K562 (cell line): ENCODE data around the gene ARHGAP42. TPM values are rescaled to one million over a fixed set of nuclear protein-coding genes. Genes with fewer than 3 reads are reported as not detected.

Experiments
- CTBP1 ChIP-seq: fragments of 450-650 bp; IDR thresholded peaks from 2 replicates; pipeline ENCODE4 v1.6.1; 2016; ENCODE audit warnings: borderline replicate concordance
- CUX1 ChIP-seq: fragments of 200-800 bp; sonication (Bioruptor generic); IDR thresholded peaks from 2 replicates; pipeline ENCODE4 v1.6.1; 2016; ENCODE audit warnings: missing genetic modification characterization, missing compliant biosample characterization
- EHMT2 ChIP-seq: fragments of 450-650 bp; IDR thresholded peaks from 2 replicates; pipeline ENCODE4 v1.6.1; 2018; ENCODE audit warnings: antibody characterized with exemption
- EZH2 ChIP-seq: IDR thresholded peaks from 2 replicates; pipeline ENCODE4 v1.6.1; 2012; ENCODE audit warnings: low read depth, mild to moderate bottlenecking, inconsistent platforms, low read length, borderline replicate concordance
- GTF2A2 ChIP-seq: IDR thresholded peaks from 2 replicates; pipeline ENCODE4 v1.6.1; 2016; ENCODE audit warnings: mild to moderate bottlenecking, missing genetic modification characterization, missing compliant biosample characterization
- JUND ChIP-seq, 2 experiments: IDR thresholded peaks; 2 replicates in 1 of 2; 3 replicates in 1 of 2; pipeline ENCODE4 v1.6.1; 2011; ENCODE audit warnings: borderline replicate concordance in 2 of 2, low read depth in 2 of 2, low read length in 2 of 2, improper control_type of control experiment in 1 of 2, missing biosample characterization in 1 of 2, missing genetic modification characterization in 1 of 2, missing genetic modification reagents in 1 of 2
- LARP7 ChIP-seq: fragments of 450-650 bp; IDR thresholded peaks from 2 replicates; pipeline ENCODE4 v1.6.1; 2016
- POU5F1 ChIP-seq: fragments of 150-350 bp; IDR thresholded peaks from 2 replicates; pipeline ENCODE4 v1.6.1; 2014; ENCODE audit warnings: borderline replicate concordance, low read length, low read depth, mild to moderate bottlenecking; ENCODE audit not compliant: partially characterized antibody
- RBM17 ChIP-seq: fragments of 200-400 bp; formaldehyde crosslinking; IDR thresholded peaks from 2 replicates; pipeline ENCODE4 v1.6.1; 2017; ENCODE audit warnings: low read depth, mild to moderate bottlenecking, low read length, borderline replicate concordance
- RCOR1 ChIP-seq, 2 experiments: IDR thresholded peaks; 2 replicates each; pipeline ENCODE4 v1.6.1; 2012; ENCODE audit warnings: low read depth in 2 of 2, low read length in 2 of 2, borderline replicate concordance in 1 of 2, improper control_type of control experiment in 1 of 2
- RNF2 ChIP-seq: sonication (generic); IDR thresholded peaks from 2 replicates; pipeline ENCODE4 v1.6.1; 2016
- SMARCA4 ChIP-seq: fragments of 450-650 bp; IDR thresholded peaks from 2 replicates; pipeline ENCODE4 v1.6.1; 2016
- polyA plus RNA-seq, 8 experiments: library from polyadenylated mRNA; depleted of rRNA in 4 of 8; stranded (reverse) in 5 of 8; unstranded in 3 of 8; fragments of >200 nt; fragmentation: Nextera tagmentation in 2 of 8; fragmentation: Illumina TruSeq in 1 of 8; extraction: Ambion mirVana in 2 of 8; extraction: Trizol in 1 of 8; gene quantifications; 2 replicates each; pipeline versions ENCODE4 v1.2.1 to v1.2.3, GENCODE V29; 2011 to 2014; ENCODE audit warnings: inconsistent platforms in 1 of 8, missing spikeins in 1 of 8
- total RNA-seq, 7 experiments: library from RNA; depleted of rRNA in 6 of 7; stranded (reverse); fragments of >200 nt in 6 of 7; fragmentation: Illumina TruSeq in 2 of 7; extraction: Trizol in 2 of 7; gene quantifications; 2 replicates each; pipeline versions ENCODE4 v1.2.1 to v1.2.3, GENCODE V29; 2011 to 2021; ENCODE audit warnings: low replicate concordance in 1 of 7
- TF ChIP-seq, protein P1 (sequence below): sonication (generic); formaldehyde crosslinking; IDR thresholded peaks from 2 replicates; pipeline ENCODE4 v1.8.1; 2022; ENCODE audit warnings: missing genetic modification reagents
- TF ChIP-seq, protein P2 (sequence below): fragments of 450-650 bp; IDR thresholded peaks from 2 replicates; pipeline ENCODE4 v1.6.1; 2018; ENCODE audit not compliant: partially characterized antibody

ARHGAP42 gene
- total and polyA plus RNA-seq, 9 of the 15 experiments (the other 6 are each of a cell fraction or from before 2014, with no cell fraction given), result 0.95 to 6.1 (median 2.4) TPM

DNA sequence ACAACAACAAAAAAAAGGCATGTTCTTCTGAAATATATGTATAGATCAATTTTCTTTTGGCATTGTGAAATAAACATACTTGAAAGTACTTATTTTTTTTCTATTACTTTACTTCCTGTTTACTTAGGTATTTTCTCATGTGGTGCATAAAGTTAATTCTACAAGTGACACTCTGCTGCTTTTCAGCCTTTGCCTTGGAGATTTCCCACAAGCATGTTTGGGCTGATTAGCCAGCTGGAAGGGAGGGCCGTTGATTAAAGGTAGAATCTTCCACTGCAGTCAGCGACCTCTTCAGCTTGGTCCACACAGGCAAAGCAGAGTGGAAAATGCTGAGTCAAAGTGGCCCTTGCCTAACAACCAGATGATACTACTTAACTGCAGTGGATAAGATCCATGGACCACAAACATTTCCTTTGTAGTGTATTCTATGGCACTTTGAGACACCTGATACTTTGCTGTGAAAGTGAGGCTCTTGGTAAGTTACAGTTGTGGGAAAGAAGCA, 176.0 kb downstream of the ARHGAP42 start (continued):
- TF ChIP-seq CUX1 (no peak), RCOR1 (IDR thresholded peaks at IDR 0.05; ENCODE audit: borderline replicate concordance in 1 of 2, low read depth in 2 of 2, low read length in 2 of 2) (peak; percentile 33 to 75; a peak in 3 of 4 replicates), POU5F1 (no peak), EHMT2 (peak; percentile 67), RBM17 (no peak), EZH2 (no peak), CTBP1 (peak; percentile 81; the same call in 1 of the 2 replicates), GTF2A2 (no peak), LARP7 (no peak), JUND (IDR thresholded peaks at IDR 0.05; ENCODE audit: borderline replicate concordance, low read depth, low read length) (peak; percentile 43; the same call in 1 of the 2 replicates), JUND (tag; IDR thresholded peaks at IDR 0.05; ENCODE audit: borderline replicate concordance, low read depth, low read length) (peak; percentile 36; the same call in 1 of the 3 replicates), SMARCA4 (peak; percentile 86), RNF2 (peak; percentile 29; the same call in 1 of the 2 replicates)
- TF ChIP-seq, protein P1, sequence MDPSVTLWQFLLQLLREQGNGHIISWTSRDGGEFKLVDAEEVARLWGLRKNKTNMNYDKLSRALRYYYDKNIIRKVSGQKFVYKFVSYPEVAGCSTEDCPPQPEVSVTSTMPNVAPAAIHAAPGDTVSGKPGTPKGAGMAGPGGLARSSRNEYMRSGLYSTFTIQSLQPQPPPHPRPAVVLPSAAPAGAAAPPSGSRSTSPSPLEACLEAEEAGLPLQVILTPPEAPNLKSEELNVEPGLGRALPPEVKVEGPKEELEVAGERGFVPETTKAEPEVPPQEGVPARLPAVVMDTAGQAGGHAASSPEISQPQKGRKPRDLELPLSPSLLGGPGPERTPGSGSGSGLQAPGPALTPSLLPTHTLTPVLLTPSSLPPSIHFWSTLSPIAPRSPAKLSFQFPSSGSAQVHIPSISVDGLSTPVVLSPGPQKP (CRISPR knock-in tag), result no peak
- TF ChIP-seq, protein P2, sequence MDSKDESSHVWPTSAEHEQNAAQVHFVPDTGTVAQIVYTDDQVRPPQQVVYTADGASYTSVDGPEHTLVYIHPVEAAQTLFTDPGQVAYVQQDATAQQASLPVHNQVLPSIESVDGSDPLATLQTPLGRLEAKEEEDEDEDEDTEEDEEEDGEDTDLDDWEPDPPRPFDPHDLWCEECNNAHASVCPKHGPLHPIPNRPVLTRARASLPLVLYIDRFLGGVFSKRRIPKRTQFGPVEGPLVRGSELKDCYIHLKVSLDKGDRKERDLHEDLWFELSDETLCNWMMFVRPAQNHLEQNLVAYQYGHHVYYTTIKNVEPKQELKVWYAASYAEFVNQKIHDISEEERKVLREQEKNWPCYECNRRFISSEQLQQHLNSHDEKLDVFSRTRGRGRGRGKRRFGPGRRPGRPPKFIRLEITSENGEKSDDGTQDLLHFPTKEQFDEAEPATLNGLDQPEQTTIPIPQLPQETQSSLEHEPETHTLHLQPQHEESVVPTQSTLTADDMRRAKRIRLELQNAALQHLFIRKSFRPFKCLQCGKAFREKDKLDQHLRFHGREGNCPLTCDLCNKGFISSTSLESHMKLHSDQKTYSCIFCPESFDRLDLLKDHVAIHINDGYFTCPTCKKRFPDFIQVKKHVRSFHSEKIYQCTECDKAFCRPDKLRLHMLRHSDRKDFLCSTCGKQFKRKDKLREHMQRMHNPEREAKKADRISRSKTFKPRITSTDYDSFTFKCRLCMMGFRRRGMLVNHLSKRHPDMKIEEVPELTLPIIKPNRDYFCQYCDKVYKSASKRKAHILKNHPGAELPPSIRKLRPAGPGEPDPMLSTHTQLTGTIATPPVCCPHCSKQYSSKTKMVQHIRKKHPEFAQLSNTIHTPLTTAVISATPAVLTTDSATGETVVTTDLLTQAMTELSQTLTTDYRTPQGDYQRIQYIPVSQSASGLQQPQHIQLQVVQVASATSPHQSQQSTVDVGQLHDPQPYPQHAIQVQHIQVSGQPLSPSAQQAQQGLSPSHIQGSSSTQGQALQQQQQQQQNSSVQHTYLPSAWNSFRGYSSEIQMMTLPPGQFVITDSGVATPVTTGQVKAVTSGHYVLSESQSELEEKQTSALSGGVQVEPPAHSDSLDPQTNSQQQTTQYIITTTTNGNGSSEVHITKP, result peak; percentile 68
